HuH-7.5 (cell line): ENCODE results near the gene FBXW11.

ENCODE experiments used
- DNase-seq: peaks from one replicate; pipeline ENCODE4 v3.0.0; 2011; ENCODE audit warnings: low spot score

Gene FBXW11

DNA sequence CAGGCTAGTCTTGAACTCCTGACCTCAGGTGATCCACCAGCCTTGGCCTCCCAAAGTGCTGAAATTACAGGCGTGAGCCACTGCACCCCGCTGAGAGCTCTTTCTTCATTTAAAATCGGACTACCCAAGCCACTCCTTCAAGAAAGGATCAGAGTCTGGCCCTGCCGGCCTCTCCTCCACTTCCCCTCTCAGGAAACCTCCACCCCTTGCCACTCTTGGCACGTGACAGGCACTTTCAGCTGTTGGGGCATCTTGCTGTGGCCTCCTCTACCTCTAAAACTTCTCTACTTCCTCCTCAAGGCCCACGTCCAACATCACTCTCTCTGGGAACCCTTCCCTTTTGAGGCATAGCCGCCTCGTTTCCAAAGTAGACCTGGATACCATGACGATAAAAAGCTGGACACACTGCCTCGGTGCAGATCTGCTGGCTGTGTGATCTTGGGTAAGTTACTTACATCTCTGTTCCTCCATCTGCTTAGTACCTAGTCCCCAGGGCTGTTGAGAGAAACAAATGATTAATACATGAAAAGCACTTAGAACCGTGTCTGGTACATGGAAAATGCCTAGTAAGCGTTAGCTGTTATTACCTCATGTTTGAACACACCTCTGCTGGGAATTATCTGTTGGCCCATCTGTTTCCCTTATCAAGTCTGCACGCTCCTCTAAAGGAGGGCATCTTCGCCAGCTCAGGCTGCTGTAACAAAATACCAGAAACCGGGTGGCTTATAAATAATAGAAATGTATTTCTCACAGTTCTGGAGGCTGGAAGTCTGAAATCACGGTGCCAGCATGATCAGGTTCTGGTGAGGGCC, 165.5 kb downstream of the FBXW11 start:
- no peak for DNase-seq

- no peak for DNase-seq
These were observed 166.4 kb downstream of the FBXW11 start for GRCh38 chr5:171840066-171840465.

DNA sequence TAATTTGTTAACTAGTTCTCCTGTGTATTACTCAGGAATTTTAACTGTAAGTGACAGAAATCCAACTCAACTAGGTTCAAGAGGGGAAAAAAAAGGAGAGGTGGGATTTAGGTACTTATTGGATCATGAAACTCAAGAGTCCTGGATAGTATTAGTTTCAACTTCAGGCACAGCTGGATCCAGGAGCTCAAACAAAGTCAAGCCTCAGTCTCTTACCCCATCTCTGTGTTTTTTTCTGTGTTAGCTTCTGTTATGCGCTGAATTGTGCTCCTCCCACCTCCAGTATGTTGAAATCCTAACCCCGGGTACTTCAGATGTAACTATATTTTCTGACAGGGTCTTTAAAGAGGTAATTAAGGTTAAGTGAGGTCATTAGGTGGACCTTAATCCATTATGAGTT, 167.3 kb downstream of the FBXW11 start:
- no peak for DNase-seq

DNA sequence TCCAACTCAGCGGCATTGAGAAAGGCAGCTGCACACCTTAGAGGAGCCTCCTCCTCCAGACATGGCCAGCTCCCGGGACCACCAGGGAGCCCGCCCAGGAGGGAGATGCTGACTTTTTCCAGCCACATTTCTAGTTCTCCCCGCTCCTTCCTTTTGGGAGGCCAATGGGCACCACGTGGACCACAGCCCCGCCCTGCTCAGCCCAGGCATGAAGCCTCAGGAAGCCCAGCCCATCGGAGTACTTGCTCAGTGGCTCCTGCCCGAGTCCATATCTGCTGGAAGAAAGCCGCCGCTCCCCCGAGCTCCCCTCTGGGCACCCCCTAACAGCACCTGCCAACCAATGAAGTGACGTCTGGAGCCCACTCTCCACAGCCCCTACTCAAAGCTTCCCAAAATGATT, 168.4 kb downstream of the FBXW11 start:
- DNase-seq: no peak

DNA sequence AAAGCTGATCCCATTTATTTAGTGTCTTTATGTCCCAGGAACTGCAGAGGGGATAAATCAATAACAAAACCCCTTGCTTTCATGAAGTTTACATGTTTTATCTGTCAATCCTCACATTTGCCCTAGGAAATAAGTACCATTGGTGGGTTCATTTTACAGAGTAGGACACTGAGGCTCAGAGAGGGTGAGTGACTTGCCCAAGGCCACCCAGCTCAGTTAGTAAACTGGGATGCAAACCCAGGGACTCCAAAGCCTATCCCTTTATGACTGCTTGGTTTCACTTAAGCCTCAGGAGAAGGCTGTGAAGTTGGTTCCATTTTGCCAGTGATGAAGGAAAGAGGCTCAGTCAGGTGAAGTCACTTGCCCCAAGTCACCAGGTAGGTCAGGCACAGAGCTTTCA, 168.9 kb downstream of the FBXW11 start:
- DNase-seq: no peak

GRCh38 chr5:171835066-171835465, 171.4 kb downstream of the FBXW11 start:
- DNase-seq: no peak

- no peak for DNase-seq
These were observed 172.0 kb downstream of the FBXW11 start for GRCh38 chr5:171834461-171834860.

- DNase-seq: no peak
These were observed 173.7 kb downstream of the FBXW11 start for GRCh38 chr5:171832775-171833174.

DNA sequence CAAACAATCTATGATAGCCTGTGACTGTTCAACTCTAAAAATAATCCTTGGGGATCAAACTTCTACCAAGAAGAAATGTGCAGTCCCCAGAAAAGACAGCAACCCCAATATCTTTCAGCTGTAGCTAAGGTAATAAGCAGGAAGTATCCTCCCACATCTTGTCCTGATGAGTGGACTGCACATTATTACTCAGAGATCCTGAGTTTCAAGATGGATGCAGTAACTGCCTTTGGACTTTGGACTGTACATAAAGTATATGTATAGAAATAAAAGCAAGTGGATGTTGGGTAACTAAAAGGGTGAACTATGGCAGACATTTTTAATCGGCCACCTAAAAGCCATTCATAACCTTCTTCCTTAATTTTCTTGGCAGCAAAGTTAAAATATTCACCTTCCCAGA, 175.8 kb downstream of the FBXW11 start:
- no peak for DNase-seq

- no peak for DNase-seq
These were observed 179.3 kb downstream of the FBXW11 start for GRCh38 chr5:171827162-171827561.

- DNase-seq: no peak
These were observed 180.3 kb downstream of the FBXW11 start for GRCh38 chr5:171826132-171826531.

DNA sequence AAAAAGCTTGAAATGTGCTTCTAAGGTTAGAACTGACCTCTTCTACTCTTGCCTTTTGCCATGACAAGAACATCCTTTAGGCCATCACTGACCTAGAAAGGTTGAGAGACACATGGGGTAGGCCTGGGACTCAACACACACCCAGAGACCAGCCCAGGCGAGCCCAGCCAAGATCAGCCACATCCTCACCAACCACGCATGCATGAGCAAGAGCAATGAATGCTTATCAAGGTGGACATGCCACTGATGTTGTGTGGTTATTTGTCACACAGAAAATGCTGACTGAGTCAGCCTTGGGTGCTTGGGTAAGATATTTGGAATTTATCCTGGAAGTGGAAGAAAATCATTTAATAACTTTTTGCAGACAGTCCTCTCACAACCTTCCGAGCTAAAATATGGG, 181.4 kb downstream of the FBXW11 start:
- DNase-seq: no peak

DNA sequence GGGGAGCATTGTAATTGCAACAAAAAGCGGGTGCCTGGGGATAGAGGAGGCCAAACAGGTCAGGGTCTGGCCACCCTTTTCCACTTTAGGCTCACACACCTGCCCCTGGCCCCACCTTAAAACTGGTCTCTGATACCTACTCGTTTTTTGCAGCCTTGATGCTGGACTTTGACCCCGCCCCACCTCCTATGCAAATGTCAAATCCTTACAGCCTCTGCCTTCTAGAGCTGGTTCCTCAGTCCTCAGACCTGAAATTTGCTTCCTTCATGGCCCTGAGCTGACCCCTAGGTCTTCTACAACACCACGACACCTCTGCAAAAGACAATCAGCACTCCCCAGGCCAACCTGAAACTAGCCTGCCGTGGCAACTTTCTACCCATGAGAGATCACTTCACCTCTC, 183.2 kb downstream of the FBXW11 start:
- no peak for DNase-seq

GRCh38 chr5:171821286-171821685, 185.2 kb downstream of the FBXW11 start:
- no peak for DNase-seq

GRCh38 chr5:171820561-171820960, 185.9 kb downstream of the FBXW11 start:
- no peak for DNase-seq

GRCh38 chr5:171816666-171817065, 189.8 kb downstream of the FBXW11 start:
- no peak for DNase-seq

DNA sequence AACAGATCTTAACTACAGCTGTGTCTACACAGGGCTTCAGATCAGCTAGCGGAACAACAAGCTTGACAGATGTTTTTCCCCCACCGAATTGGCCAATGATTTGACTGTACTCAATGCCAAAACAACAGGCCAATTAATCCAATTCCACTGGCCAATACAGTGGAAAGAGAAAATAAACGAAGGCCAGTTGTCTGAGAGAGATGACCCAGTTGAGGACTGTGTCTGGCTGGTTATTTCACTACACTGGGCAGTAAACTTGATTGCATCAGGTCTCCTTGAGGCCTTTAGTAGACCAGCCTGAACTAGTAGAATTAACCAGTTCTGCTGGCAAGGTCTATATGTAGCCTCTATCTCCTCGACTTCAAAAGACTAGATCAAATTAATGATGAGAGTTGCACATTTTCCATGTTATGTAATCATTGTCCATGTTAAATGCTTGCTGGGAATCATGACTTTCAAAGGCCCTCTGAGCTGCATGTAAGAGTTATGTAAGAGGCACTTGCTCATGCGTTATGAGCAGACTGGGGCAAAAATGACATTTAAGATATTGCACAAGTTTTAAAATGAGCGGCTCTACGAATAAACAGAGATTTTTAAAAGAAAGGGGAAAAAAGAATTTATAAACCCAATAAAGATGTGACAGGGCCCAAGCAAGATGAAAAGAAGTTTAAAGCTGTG, 192.5 kb downstream of the FBXW11 start:
- no peak for DNase-seq

- DNase-seq: no peak
These were observed 193.2 kb downstream of the FBXW11 start for GRCh38 chr5:171813270-171813669.
